ENCODE measurements around the gene SMIM12.

GRCh38 chr1:34803770-34804169 is 55.8 kb downstream of the SMIM12 start:
- no peak for TF ChIP-seq REST (IDR thresholded peaks at IDR 0.05)
- TF ChIP-seq CTCF (IDR thresholded peaks at IDR 0.05; ENCODE audit: low read depth, low read length, missing input control) = no peak
- no peak for TF ChIP-seq YY1 (IDR thresholded peaks at IDR 0.05)
- TF ChIP-seq FOXA1 (IDR thresholded peaks at IDR 0.05) = no peak
- TF ChIP-seq GABPA (IDR thresholded peaks at IDR 0.05 in 1 of 2, conservative IDR thresholded peaks at IDR 0.05 in 1 of 2) = no peak
